Kasumi-1 (cell line): ENCODE data around the gene DHDDS.
A peak's percentile ranks its signal among the peaks of the same experiment; 100 is the strongest.
"Not testable (repeated sequence)": the region's sequence is repeated elsewhere in the genome, so short reads cannot be mapped to it uniquely, and the experiment has no call there.

Experiments
- DNase-seq, 2 experiments: peaks; one replicate each; lab custom pipeline; 2025; lab: John Stamatoyannopoulos, UW

Gene DHDDS

DNA sequence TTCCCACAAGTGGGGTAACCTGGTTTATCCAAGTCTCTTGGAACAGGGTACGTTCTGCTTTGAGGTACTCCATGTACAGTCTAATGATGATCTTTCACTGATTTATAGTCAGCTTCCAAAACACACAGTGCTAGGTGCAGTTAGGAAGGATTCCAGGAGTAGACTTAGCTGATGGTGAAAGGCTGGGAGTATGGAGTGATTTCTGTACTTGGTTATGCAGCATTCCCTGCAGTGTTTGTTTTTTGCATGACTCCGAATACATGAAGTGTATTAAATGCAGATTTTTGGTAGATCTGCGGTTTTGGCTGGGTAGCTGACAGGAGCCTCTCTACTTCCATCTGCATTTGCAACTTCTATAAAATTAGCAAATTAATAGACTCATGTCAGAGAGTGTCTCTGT lies 43.9 kb downstream of the DHDDS start:
- no peak for DNase-seq

GRCh38 chr1:26476958-26477357 lies 44.8 kb downstream of the DHDDS start:
- DNase-seq: no peak

- DNase-seq: no peak
Measured at GRCh38 chr1:26477446-26478152, 45.5 kb downstream of the DHDDS start.

DNA sequence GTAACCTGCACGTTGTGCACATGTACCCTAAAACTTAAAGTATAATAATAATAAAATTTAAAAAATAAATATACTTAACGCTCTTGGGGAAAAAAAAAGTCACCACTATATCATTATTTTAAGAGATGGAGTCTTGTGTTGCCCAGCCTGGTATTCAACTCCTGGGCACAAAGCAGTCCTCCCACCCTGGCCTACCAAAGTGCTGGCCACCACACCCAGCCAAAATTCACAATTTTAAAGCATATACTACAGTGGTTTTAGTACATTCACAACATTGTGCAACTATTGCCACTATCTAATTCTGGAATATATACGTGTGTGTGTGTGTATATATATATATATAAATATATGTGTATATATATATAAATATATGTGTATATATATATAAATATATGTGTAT lies 46.0 kb downstream of the DHDDS start:
- DNase-seq: no peak

DNA sequence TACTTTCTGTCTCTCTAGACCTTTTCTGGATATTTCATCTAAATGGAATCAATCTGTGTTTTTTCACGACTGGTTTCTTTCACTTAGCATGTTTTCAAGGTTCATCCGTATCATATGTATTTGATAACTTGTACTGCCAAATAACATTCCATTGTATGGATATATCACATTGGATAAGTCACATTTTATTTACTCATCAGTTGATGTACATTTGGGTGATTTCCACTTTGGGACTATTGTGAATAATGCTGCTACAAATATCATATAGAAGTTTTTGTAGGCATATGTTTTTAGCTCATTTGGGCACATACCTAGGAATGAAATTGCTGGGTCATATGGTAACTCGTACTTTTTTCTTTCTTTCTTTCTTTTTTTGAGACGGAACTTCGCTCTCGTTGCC lies 46.9 kb downstream of the DHDDS start:
- no peak for DNase-seq

- DNase-seq: no peak
Measured at GRCh38 chr1:26482921-26483320, 50.8 kb downstream of the DHDDS start.

- no peak for DNase-seq
Measured at GRCh38 chr1:26483980-26484379, 51.9 kb downstream of the DHDDS start.

- no peak for DNase-seq
Measured at GRCh38 chr1:26490155-26490554, 58.0 kb downstream of the DHDDS start.

DNA sequence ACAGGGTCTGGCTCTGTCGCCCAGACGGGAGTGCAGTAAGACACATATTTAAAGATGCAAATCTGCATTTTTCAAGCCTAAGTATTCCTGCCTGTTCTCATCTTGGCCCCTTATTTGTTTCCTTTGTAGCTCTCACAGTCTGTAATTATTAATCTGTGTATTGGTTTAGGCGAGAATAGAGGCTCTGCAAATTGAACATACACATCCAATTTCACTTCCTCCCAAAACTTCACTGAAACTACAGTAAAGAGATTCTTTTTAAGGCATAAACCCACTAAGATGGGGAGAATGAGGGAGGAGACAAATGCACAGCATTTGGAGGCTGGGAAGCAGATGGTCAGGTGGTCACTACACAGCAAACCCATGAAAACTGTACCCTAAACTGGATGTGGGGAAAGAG lies 61.1 kb downstream of the DHDDS start:
- DNase-seq: no peak

- DNase-seq: no peak
Measured at GRCh38 chr1:26493938-26494337, 61.8 kb downstream of the DHDDS start.

GRCh38 chr1:26496861-26497260 lies 64.7 kb downstream of the DHDDS start:
- DNase-seq: no peak

DNA sequence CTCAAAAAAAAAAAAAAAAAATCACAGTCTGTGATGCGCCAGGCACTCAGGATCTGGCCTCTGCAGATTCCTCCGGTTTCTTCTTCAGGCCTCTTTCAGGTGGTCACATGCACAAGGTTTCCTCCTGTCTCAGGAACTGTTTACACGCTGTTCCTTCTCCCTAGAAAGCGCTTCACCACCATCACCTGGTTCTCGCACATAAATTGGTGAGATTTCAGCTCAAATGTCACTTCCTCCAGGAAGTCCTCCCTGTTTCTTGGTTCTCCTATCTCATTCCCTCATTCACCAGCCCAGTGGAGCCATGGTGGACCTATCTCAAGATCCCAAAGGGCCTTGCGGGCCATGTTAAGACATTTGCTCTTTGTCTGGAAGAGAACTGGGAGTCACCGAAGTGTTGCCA lies 66.8 kb downstream of the DHDDS start:
- no peak for DNase-seq

DNA sequence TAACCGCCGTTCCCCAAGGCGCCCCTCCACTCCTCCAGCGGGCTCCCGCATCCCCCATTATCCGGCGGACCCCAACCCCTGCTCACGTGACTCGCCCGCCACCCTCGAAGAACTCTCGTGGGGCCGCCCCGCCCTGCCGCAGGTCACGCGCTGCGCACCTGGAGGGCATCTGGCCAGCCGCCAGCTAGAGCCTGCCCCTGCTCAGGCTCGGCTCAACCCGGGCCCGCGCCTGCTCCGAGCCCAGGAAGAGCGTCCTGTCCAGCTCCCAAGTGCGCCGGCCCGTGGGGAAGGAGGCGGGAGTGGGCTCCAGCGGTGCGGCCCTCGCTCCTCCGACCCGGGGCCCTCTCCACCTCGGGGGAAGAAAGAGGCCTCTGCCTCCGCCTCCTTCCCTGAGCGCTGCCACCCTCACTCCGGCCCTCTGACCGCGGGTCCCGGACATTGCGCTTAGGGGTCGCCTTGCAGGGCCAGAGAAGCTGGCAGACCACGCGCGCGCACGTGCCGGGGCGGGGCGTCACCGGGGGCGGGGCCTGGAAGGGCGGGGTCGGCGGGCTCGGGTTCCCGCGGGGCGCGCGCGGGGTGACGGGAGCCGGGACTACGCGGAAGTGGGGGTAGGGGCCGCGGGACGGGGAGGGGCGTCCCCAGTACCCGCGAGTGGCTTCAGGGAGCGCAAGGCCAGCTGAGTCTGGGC lies 68.5 kb downstream of the DHDDS start:
- DNase-seq: peak; percentile 48 to 86

GRCh38 chr1:26510711-26511110 lies 78.6 kb downstream of the DHDDS start:
- DNase-seq: not testable (repeated sequence)

DNA sequence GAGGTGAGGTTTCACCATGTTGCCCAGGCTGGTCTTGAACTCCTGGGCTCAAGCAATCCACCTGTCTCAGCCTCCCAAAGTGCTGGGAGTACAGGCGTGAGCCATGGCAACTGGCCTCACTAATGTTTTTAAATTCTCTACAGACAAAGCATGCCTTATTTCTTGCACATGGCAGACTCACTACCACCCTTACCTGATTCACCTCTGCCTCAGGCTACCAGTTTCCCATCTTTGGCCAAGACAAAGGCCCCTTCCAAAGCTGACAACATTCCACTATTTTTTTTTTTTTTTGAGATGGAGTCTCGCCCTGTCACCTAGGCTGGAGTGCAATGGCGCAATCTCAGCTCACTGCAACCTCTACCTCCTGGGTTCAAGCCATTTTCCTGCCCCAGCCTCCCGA lies 83.7 kb downstream of the DHDDS start:
- not testable (repeated sequence) for DNase-seq

- no peak for DNase-seq
Measured at GRCh38 chr1:26516987-26517765, 85.1 kb downstream of the DHDDS start.

- DNase-seq: no peak
Measured at GRCh38 chr1:26517766-26518049, 85.6 kb downstream of the DHDDS start.

GRCh38 chr1:26518355-26518754 lies 86.2 kb downstream of the DHDDS start:
- DNase-seq: no peak

DNA sequence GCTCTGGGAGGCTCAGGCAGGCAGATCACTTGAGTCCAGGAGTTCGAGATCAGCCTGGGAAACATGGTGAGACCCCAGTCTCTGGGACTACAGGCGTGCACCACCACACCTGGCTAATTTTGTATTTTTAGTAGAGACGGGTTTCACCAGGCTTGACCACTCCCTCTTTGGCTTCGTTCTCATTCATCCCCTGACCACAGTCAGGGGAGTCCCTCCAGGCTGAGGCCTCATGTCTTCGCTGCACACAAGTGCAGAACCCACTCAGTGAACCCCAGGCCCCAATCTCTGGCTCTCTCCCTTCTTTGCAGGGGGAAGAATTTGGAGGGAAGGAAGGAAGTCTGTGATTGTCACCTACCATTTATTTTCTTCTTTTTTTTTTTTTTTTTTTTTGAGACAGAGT lies 88.2 kb downstream of the DHDDS start:
- DNase-seq: no peak
